B cell (primary cell): ENCODE data around the gene CEP112. TPM values are rescaled to one million over a fixed set of nuclear protein-coding genes. Genes with fewer than 3 reads are reported as not detected.

Source experiments
- ATAC-seq: fragments of 200-7000 bp; cut with Tn5 transposase; one replicate; pipeline ENCODE4 v1.10.0; 2021; ENCODE audit warnings: low read depth, mild to moderate bottlenecking, moderate number of reproducible peaks, moderate library complexity
- CTCF ChIA-PET: fragments of 350-600 bp; sonication (Branson Sonifier 250); formaldehyde crosslinking; loops from one replicate; lab custom pipeline; 2021; ENCODE audit warnings: antibody characterized with exemption, inconsistent platforms; lab: Charles Lee
- POLR2A ChIA-PET: fragments of 350-600 bp; sonication (Branson Sonifier 250); formaldehyde crosslinking; loops from one replicate; lab custom pipeline; 2021; ENCODE audit warnings: antibody characterized with exemption; lab: Charles Lee
- DNase-seq: peaks from one replicate; pipeline ENCODE4 v3.0.0; 2013
- H2AFZ ChIP-seq: 2 replicates; pipeline ENCODE4 v1.6.1; 2012; ENCODE audit warnings: mild to moderate bottlenecking, low read depth, low read length; ENCODE audit not compliant: insufficient read depth, poor library complexity, severe bottlenecking
- H3K27ac ChIP-seq, 2 donors: 1 replicate in 1 of 2; 2 replicates in 1 of 2; pipeline ENCODE4 v1.5.1; 2012 to 2013; ENCODE audit warnings: low read length in 2 of 2, mild to moderate bottlenecking in 2 of 2, moderate library complexity in 1 of 2
- H3K27me3 ChIP-seq, 4 experiments: fragments of 200-600 bp in 1 of 4; sonication (generic) in 1 of 4; replicated peaks in 1 of 4; 1 replicate in 2 of 4; 2 replicates in 2 of 4; pipeline versions ENCODE4 v1.6.1 to v1.7.0; 2013 to 2016; ENCODE audit warnings: low read length in 3 of 4, mild to moderate bottlenecking in 2 of 4, mixed read lengths in 1 of 4, moderate library complexity in 1 of 4; ENCODE audit not compliant: insufficient read depth in 4 of 4, control insufficient read depth in 3 of 4; ENCODE audit errors: control extremely low read depth in 1 of 4
- H3K36me3 ChIP-seq, 2 experiments: replicated peaks in 1 of 2; 1 replicate in 1 of 2; 2 replicates in 1 of 2; pipeline versions ENCODE4 v1.6.1 to v1.7.1; 2013; ENCODE audit warnings: low read length in 1 of 2; ENCODE audit not compliant: insufficient read depth in 2 of 2, control insufficient read depth in 1 of 2; ENCODE audit errors: control extremely low read depth in 1 of 2, extremely low read depth in 1 of 2
- H3K4me1 ChIP-seq, 2 donors: fragments of 200-600 bp in 1 of 2; sonication (generic) in 1 of 2; 1 replicate in 1 of 2; 2 replicates in 1 of 2; pipeline versions ENCODE4 v1.5.1 to v1.6.1; 2013 to 2017; ENCODE audit warnings: low read length in 2 of 2; ENCODE audit not compliant: control insufficient read depth in 2 of 2, insufficient read depth in 2 of 2
- H3K4me2 ChIP-seq: replicated peaks from 2 replicates; pipeline ENCODE3; 2012; ENCODE audit warnings: mild to moderate bottlenecking, low read depth, low read length; ENCODE audit not compliant: poor library complexity, severe bottlenecking
- H3K4me3 ChIP-seq, 5 experiments: fragments of 200-600 bp in 1 of 5; sonication (generic) in 1 of 5; 1 replicate in 3 of 5; 2 replicates in 2 of 5; pipeline versions ENCODE4 v1.5.1 to v1.7.0; 2011 to 2016; ENCODE audit warnings: low read length in 4 of 5, mild to moderate bottlenecking in 4 of 5, low read depth in 2 of 5, control low read depth in 1 of 5, moderate library complexity in 1 of 5; ENCODE audit not compliant: insufficient read depth in 1 of 5; ENCODE audit errors: control extremely low read depth in 1 of 5, extremely low read depth in 1 of 5
- H3K79me2 ChIP-seq: fragments of 200-600 bp; sonication (generic); one replicate; pipeline ENCODE4 v1.6.0; 2016; ENCODE audit warnings: low read length; ENCODE audit not compliant: control insufficient read depth, insufficient read depth
- H3K9ac ChIP-seq: fragments of 200-600 bp; sonication (generic); 2 replicates; pipeline ENCODE4 v1.6.1; 2017; ENCODE audit warnings: mild to moderate bottlenecking, low read length, moderate library complexity
- H3K9me3 ChIP-seq, 3 donors: one replicate each; pipeline versions ENCODE4 v1.6.1 to v1.7.1; 2013; ENCODE audit warnings: low read length in 2 of 3; ENCODE audit not compliant: control insufficient read depth in 2 of 3, insufficient read depth in 1 of 3; ENCODE audit errors: control extremely low read depth in 1 of 3
- H4K20me1 ChIP-seq: 2 replicates; pipeline ENCODE4 v1.6.0; 2012; ENCODE audit warnings: mild to moderate bottlenecking, low read length; ENCODE audit not compliant: insufficient read depth, control insufficient read depth, poor library complexity, severe bottlenecking
- H3K27ac Mint-ChIP-seq: one replicate; pipeline ENCODE4 v1.8.0; 2021; ENCODE audit warnings: mixed read lengths
- H3K27me3 Mint-ChIP-seq: one replicate; pipeline ENCODE4 v1.8.0; 2021; ENCODE audit warnings: mixed read lengths
- H3K4me1 Mint-ChIP-seq: one replicate; pipeline ENCODE4 v1.8.0; 2021; ENCODE audit warnings: mixed read lengths
- H3K4me3 Mint-ChIP-seq: one replicate; pipeline ENCODE4 v1.8.0; 2021; ENCODE audit warnings: mixed read lengths
- H3K9me3 Mint-ChIP-seq: one replicate; pipeline ENCODE4 v1.8.0; 2022; ENCODE audit warnings: mixed read lengths; ENCODE audit not compliant: insufficient read depth
- CTCF ChIP-seq: fragments of 200-600 bp; IDR thresholded peaks from one replicate; pipeline ENCODE4 v1.8.0; 2022; ENCODE audit warnings: antibody characterized with exemption, mild to moderate bottlenecking
- EZH2 ChIP-seq: IDR thresholded peaks from 2 replicates; pipeline ENCODE4 v1.6.1; 2012; ENCODE audit warnings: borderline replicate concordance, low read depth, mild to moderate bottlenecking, moderate library complexity, low read length; ENCODE audit not compliant: insufficient read depth, poor library complexity, severe bottlenecking
- WGBS: methylation state at CpG from one replicate; pipeline ENCODE4 v1.1.5; 2013; ENCODE audit warnings: missing lambda C conversion rate; ENCODE audit not compliant: insufficient coverage; 5-methylcytosine and 5-hydroxymethylcytosine counted together
- intact Hi-C: fragments of 100-400 bp; cut with micrococcal nuclease; formaldehyde crosslinking; loops from one replicate; pipeline ENCODE4 v1.10.0; 2022
- polyA plus RNA-seq: library from polyadenylated mRNA; depleted of rRNA; stranded (reverse); fragments of >200 nt; gene quantifications from 2 replicates; pipeline ENCODE4 v1.2.3, GENCODE V29; 2012
- total RNA-seq, 2 donors: library from RNA; stranded (reverse); fragments of 120-200 nt in 1 of 2; gene quantifications; 1 replicate in 1 of 2; 2 replicates in 1 of 2; pipeline versions ENCODE4 v1.2.3 to v1.2.4, GENCODE V29; 2013 to 2022

Gene CEP112
- total and polyA plus RNA-seq, 2 donors (not counting 1 experiment from before 2014, with no cell fraction given) = 0.57 to 4.6 TPM

DNA sequence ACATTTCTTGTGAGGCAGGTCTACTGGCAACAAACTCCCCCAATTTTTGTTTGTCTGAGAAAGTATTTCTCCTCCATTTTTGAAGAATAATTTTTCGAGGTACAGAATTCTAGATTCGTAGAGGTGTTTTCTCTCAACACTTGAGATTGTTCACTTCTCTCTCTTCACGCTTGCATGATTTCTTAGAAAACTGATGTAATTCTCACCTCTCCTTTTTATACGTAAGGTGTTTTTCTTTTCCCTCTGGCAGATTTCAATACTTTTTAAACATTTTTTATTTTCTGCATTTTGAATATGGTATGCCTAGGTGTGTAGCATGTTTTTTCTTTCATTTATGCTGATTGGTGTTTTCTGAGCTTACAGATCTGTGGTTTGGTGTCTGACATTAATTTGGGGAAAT is 429.0 kb downstream of the CEP112 start:
- no peak for DNase-seq
- Mint-ChIP-seq H3K27ac (no peak overlapping the region), H3K27me3 (peaks cover 5% of the 10 kb centered on the region), H3K9me3 (no peaks in the 10 kb centered on the region), H3K4me1 (no peaks in the 10 kb centered on the region), H3K4me3 (no peak overlapping the region)
- Histone ChIP-seq H3K9ac (no peak overlapping the region), H3K4me2 (no peak overlapping the region), H4K20me1 (no peaks in the 10 kb centered on the region), H3K27ac (no peak overlapping the region), H3K79me2 (no peaks in the 10 kb centered on the region), H3K36me3 (no peaks in the 10 kb centered on the region), H3K27me3 (peaks cover 0 to 4% (median 0%) of the 10 kb centered on the region in 4 experiments), H3K4me3 (no peak overlapping the region), H3K9me3 (no peaks in the 10 kb centered on the region), H3K4me1 (no peaks in the 10 kb centered on the region), H2AFZ (no peak overlapping the region)
- WGBS = no CpG with 5 or more reads among the region's 4 CpGs
- intact Hi-C loops = no loop called here
- CTCF ChIA-PET = no interaction called here
- no peak for ATAC-seq
- POLR2A ChIA-PET = no interaction called here
- TF ChIP-seq CTCF = no peak
- no peak for TF ChIP-seq EZH2

GRCh38 chr17:65759532-65759931 is 432.4 kb downstream of the CEP112 start:
- Histone ChIP-seq H2AFZ (no peak overlapping the region), H3K4me2 (no peak overlapping the region), H3K9ac (no peak overlapping the region), H3K27me3 (peaks cover 0 to 4% (median 0%) of the 10 kb centered on the region in 4 experiments), H3K36me3 (no peaks in the 10 kb centered on the region), H3K9me3 (peaks cover 0 to 3% (median 0%) of the 10 kb centered on the region in 3 donors), H3K4me3 (no peak overlapping the region), H4K20me1 (no peaks in the 10 kb centered on the region), H3K27ac (no peak overlapping the region), H3K79me2 (no peaks in the 10 kb centered on the region), H3K4me1 (no peaks in the 10 kb centered on the region)
- CTCF ChIA-PET = no interaction called here
- ATAC-seq (no peak), DNase-seq (no peak)
- Mint-ChIP-seq H3K27me3 (no peaks in the 10 kb centered on the region), H3K4me3 (no peak overlapping the region), H3K9me3 (no peaks in the 10 kb centered on the region), H3K4me1 (no peaks in the 10 kb centered on the region), H3K27ac (no peak overlapping the region)
- no CpG with 5 or more reads among the region's 4 CpGs for WGBS
- TF ChIP-seq CTCF = no peak
- no peak for TF ChIP-seq EZH2
- POLR2A ChIA-PET = no interaction called here
- intact Hi-C loops = no loop called here
